ENCODE results near the gene MC3R.

DNA sequence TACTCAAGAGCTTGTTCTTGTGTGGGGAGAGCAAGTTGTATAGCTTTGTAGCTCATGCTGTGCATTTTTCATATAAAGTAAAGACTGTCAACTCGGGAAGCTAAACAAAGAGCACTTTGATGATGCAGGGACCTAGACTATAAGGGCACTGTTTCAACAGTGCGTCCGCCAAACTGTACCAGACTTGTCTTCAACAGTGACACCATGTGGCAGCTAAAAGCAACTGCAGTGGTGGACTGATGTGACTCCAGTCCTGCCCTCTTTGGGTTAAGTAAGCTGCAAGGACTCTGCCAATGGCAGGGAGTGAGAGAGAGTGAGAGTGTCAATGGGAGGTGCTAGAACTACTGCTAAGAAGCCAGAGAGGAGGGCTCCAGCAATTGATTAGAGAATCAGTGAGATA lies 48.1 kb upstream of the MC3R start:
- TF ChIP-seq, protein P1, sequence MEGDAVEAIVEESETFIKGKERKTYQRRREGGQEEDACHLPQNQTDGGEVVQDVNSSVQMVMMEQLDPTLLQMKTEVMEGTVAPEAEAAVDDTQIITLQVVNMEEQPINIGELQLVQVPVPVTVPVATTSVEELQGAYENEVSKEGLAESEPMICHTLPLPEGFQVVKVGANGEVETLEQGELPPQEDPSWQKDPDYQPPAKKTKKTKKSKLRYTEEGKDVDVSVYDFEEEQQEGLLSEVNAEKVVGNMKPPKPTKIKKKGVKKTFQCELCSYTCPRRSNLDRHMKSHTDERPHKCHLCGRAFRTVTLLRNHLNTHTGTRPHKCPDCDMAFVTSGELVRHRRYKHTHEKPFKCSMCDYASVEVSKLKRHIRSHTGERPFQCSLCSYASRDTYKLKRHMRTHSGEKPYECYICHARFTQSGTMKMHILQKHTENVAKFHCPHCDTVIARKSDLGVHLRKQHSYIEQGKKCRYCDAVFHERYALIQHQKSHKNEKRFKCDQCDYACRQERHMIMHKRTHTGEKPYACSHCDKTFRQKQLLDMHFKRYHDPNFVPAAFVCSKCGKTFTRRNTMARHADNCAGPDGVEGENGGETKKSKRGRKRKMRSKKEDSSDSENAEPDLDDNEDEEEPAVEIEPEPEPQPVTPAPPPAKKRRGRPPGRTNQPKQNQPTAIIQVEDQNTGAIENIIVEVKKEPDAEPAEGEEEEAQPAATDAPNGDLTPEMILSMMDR (IDR thresholded peaks at IDR 0.05; ENCODE audit: insufficient read depth, low read length, poor library complexity, severe bottlenecking): no peak
- no peak for TF ChIP-seq EZH2phosphoT487 (conservative IDR thresholded peaks at IDR 0.05; ENCODE audit: low read length)

Measured in SU-DHL-6 (cell line).